Astrocyte of the hippocampus (primary cell): Measurements from ENCODE around the gene KRTAP12-1.

Experiments
- DNase-seq: peaks from one replicate; pipeline ENCODE4 v3.0.0; 2011; ENCODE audit warnings: low read depth, low spot score

Gene KRTAP12-1

GRCh38 chr21:44681861-44682579, at the start of gene KRTAP12-1:
Gene KRTAP12-1 (minus strand): TSS chr21:44682163. CDS start chr21:44682123, 40 bp downstream.
- DNase-seq = no peak

GRCh38 chr21:44730951-44731579, 49.1 kb upstream of the KRTAP12-1 start:
- DNase-seq = no peak

DNA sequence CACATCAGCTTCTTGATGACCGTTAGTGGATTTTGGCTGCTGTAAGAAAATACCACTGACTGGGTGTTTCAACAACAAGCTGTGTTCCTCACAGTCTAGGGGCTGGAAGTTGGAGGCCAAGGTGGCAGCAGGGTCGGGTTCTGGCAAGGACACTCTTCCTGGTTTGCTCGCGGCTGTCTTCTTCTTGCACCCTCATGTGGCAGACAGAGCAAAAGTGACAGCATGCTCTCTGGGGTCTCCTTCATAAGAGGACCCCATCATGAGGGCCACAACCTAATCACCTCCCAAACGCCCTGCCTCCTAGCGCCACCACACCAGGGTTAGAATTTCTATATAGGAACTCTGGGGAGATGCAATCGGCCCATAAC, 48.0 kb upstream of the KRTAP12-1 start:
- no peak for DNase-seq

DNA sequence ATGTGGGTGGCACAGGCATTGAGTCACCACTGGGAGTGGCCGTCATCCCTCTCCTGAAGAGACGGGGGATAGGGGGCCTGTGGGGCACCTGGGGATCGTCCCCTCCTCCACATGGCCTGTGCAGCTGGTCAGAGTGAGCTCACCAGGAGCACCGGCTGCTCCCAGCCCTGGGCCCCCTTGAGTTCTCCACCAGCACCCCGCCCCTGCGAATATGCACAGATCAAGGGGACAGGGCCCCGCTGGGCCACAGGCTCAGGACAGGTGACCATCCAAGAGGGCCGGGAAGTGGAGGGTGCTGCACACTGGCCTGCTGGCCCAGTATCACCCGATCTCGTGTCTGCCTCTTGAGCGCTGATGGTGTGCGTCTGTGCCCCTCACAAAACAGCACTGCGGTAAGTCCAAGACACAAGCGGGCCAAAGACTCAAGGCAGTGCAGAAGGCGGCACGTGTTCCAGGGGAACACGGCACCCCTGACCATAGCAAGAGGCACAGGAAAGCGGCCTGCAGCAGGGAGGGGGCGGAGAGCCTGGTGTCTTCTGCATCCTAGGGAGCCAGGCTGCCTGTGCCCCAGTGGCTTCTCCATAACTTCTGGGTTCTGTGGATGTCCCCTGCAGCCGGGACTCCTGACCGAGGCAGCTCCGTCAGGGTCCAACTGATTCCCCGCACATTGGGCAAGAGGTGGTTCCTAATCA, 47.5 kb upstream of the KRTAP12-1 start:
- DNase-seq = no peak

DNA sequence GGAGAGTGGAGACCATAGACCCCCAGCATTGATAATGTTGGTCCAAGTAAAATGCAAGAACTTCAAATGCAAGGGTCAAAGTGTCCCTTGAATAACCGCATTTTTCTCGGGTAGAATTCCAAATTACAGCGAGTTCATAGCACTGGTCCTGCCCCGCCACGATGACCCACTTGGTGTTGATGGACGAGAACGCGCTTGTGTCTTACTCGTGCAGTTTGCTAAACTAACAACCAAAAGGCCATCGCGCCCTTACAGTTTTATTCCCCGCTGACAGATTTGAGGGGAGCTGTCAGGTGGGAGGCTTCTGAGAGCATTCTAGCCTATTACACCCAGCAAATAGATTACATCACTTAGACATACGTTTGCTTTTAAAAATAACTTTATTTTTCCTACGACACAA, 46.8 kb upstream of the KRTAP12-1 start:
- no peak for DNase-seq

DNA sequence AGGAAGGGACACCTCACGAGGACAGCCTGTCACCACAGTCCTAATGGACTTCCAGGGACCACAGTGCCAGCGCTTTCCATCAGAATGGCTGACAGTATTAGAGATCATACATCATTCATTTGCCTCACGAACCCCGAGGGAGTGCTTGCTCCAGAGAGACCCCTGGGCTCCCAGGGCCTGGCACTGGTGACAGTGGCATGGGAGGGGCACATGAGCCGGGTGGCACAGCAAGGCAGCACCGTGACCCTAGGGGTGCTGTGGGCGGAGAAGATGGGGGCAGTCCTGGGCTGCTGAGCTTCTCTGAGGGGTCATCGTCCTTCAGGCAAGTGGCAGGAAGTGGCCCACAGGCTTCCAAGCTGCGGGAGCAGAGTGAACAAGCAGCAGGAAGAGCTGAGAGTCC, 45.8 kb upstream of the KRTAP12-1 start:
- no peak for DNase-seq

GRCh38 chr21:44727321-44727720, 45.4 kb upstream of the KRTAP12-1 start:
- DNase-seq = no peak

GRCh38 chr21:44726826-44727225, 44.9 kb upstream of the KRTAP12-1 start:
- DNase-seq = no peak

DNA sequence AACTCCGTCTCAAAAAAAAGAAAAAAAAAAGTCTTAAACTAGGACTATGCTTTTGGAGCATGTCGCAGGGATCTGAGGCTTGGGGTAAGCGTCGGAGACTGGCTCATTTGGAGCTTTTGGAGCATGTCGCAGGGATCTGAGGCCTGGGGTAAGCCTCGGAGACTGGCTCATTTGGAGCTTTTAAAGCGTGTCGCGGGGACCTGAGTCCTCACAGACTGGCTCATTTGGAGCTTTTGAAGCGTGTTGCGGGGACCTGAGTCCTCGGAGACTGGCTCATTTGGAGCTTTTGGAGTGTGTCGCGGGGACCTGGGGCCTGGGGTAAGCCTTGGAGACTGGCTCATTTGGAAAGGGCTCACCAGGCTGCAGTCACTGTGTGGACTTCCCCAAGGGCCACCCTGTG, 43.0 kb upstream of the KRTAP12-1 start:
- DNase-seq = no peak

DNA sequence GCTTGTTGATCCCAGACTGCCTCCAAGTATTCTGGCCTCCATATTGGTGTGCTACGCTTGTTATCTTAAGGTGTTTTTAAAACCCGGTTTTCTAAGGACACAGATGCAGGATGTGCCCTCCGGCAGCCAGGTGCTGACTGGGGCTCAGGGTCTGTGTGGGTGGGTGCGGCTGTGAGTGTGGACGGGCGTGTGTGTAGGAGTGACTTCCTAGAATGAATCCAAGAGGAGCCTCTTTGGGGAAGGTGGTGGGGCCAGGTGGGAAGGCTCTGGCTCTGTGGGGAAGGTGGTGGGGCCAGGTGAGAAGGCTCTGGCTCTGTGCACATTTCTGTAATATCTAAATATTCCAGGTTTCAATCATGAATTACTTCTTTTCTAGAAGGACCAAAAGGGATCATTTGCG, 42.2 kb upstream of the KRTAP12-1 start:
- no peak for DNase-seq

GRCh38 chr21:44723177-44724131, 41.5 kb upstream of the KRTAP12-1 start:
- no peak for DNase-seq

GRCh38 chr21:44722731-44723130, 40.8 kb upstream of the KRTAP12-1 start:
- no peak for DNase-seq

GRCh38 chr21:44720170-44720569, 38.2 kb upstream of the KRTAP12-1 start:
- no peak for DNase-seq

GRCh38 chr21:44718571-44718970, 36.6 kb upstream of the KRTAP12-1 start:
- no peak for DNase-seq

DNA sequence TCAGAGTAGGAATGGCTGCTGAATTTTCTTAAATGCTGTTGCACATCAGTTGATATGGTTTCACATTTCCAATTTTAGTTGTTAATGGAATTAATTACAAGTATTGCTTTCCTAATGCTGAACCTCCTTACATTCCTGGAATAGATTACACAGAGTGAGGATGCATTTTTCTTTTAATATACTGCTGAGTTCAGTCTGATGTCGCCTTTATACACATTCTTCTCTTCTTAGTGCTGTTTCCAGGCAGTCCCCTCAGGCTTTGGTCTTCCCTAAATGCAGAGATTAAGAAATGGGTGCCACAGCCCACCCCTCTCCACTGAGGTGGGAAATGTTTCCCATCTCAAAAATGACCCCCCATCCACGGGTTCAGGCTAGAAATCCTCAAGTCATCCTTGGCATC, 36.1 kb upstream of the KRTAP12-1 start:
- no peak for DNase-seq

- no peak for DNase-seq
These were observed 35.0 kb upstream of the KRTAP12-1 start for GRCh38 chr21:44716984-44717383.

DNA sequence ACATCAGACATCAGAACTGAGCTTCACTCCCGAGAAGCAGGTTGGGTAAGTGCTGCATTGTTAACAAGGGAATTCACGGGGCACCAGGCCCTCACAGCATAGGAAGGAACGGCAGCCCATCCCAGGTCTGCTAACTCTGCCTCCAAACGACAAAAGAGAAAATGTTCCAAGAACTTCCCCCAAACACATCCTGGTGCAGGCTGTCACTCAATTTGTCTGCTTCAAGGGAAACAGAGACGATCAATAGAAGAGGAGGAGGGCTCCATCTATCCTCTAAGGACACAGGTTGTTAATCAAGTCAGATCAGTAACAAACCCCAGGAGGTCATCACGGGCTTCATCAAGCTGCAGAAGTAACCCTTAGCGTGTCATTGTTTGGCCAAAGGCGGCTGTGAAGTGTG, 32.9 kb upstream of the KRTAP12-1 start:
- no peak for DNase-seq

DNA sequence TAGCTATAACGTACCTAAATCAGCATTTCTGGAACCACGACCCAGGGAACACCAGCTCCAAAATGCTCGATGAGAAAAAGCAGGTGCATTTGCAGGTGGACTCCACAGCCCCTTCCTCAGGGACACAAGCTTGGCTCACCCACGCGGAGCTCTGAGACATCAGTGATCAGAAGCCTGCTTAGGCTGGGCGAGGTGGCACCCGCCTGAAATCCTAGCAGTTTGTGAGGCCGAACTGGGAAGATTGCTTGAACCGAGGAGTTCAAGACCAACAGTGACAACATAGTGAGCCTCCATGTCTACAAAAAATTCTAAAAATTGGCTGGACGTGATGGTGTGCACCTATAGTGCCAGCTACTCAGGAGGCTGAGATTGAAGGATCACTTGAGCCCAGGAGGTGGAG, 31.9 kb upstream of the KRTAP12-1 start:
- no peak for DNase-seq

- DNase-seq = no peak
These were observed 31.2 kb upstream of the KRTAP12-1 start for GRCh38 chr21:44713130-44713529.

DNA sequence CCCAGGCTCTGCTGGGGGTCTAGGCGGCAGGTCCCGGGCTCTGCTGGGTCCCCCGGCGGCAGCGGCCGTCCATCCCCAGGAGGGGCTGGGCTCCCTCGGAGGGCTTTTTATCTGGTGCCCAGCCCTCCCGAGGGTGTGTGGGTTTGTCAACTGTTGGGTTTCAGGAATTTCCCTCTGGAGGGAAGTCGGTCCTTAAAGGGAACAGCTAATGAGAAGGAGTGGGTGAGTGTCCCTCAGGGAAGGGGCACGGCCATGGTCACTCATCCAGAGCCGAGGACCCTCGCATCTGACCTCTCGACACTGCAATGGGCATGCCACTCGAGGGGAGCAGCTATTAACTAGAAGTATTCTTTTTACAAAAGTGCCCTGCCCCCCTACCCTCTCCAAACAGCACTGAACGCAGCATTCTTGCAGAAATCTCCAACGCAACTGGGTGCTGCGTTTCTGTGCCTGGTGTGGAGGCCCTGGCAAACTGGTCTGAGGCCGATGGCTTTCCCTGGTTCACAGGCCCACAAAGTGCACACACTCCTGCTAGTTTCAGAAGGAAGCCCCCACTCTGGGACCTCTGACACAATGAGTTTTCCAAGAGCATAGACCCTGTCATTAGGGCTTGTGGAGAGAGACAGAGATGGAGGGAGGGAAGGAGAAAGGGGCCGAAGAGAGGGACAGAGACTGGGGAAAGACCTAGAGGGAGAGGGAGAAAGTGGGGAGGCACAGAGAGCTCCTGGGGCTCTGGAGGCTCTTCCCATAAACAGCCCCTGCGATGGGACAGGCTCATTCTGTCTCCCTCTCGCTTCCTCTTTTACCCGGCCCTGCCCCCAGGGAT, 30.5 kb upstream of the KRTAP12-1 start:
- no peak for DNase-seq
